Measurements from ENCODE around the gene MGAT3. TPM values are rescaled to one million over a fixed set of nuclear protein-coding genes. Genes with fewer than 3 reads are reported as not detected.
A peak's percentile ranks its signal among the peaks of the same experiment; 100 is the strongest.

Gene MGAT3
- total and polyA plus RNA-seq, 10 donors = 1.3 to 14.4 (median 9.1) TPM

DNA sequence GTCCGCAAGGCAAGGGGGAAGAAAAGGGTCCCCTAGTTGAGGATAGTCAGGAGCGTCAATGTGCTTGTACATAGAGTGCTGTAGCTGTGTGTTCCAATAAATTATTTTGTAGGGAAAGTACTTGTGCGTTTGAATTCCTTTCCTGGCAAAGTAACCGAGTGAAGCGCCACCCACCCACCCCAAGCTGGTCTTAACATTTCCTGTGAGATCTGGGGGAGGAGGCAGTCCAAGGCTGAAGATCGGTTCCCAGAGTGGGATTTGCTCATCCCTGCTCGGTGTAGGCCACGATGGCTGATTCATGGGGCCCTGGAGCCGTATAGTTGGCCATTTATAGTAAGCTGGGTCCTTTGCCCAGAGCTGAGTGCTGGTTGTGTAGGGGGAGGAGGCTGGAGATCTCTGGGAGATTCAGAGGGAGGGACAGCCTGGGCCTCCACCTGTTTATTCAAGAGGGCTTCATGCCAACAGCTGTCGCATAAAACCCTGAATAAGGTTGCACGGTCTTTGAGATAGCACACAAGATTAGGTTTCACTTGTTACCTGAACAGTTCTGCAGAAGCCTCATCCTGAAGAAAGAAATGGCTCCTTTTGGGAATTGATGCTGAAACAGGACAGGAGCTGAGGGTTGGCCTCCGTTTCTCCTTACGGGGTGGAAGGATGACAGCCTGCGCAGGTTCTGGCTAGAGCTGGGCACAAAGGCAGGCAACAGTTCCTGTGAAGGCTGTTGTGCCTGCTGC is 65.9 kb downstream of the MGAT3 start:
- H3K36me3 ChIP-seq = peaks cover 0 to 63% (median 43%) of the 10 kb centered on the region in 6 donors
- intact Hi-C loops (cut with DNase I; ENCODE audit: low total_unique reads) = no loop called here
- WGBS, 5 donors = 26 to 36% (median 30%) methylated on average over 14 of the region's 14 CpGs
- H3K9me3 ChIP-seq = no peaks in the 10 kb centered on the region
- H3K27me3 ChIP-seq (replicated peaks in 1 of 7) = no peaks in the 10 kb centered on the region
- H3K27ac ChIP-seq = peak overlapping the region; percentile 13 to 99 (median 79)
- TF ChIP-seq POLR2AphosphoS5 (IDR thresholded peaks at IDR 0.05) = peak in 1 of 3 donors; percentile 51
- TF ChIP-seq, protein P1, sequence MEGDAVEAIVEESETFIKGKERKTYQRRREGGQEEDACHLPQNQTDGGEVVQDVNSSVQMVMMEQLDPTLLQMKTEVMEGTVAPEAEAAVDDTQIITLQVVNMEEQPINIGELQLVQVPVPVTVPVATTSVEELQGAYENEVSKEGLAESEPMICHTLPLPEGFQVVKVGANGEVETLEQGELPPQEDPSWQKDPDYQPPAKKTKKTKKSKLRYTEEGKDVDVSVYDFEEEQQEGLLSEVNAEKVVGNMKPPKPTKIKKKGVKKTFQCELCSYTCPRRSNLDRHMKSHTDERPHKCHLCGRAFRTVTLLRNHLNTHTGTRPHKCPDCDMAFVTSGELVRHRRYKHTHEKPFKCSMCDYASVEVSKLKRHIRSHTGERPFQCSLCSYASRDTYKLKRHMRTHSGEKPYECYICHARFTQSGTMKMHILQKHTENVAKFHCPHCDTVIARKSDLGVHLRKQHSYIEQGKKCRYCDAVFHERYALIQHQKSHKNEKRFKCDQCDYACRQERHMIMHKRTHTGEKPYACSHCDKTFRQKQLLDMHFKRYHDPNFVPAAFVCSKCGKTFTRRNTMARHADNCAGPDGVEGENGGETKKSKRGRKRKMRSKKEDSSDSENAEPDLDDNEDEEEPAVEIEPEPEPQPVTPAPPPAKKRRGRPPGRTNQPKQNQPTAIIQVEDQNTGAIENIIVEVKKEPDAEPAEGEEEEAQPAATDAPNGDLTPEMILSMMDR (IDR thresholded peaks at IDR 0.05 in 8 of 11, conservative IDR thresholded peaks at IDR 0.05 in 3 of 11) = no peak
- peak; percentile 67 for DNase-seq
- peaks cover 57 to 88% (median 81%) of the 10 kb centered on the region in 6 donors for H3K4me1 ChIP-seq
- peak overlapping the region; percentile 30 to 100 (median 98) for H3K4me3 ChIP-seq

DNA sequence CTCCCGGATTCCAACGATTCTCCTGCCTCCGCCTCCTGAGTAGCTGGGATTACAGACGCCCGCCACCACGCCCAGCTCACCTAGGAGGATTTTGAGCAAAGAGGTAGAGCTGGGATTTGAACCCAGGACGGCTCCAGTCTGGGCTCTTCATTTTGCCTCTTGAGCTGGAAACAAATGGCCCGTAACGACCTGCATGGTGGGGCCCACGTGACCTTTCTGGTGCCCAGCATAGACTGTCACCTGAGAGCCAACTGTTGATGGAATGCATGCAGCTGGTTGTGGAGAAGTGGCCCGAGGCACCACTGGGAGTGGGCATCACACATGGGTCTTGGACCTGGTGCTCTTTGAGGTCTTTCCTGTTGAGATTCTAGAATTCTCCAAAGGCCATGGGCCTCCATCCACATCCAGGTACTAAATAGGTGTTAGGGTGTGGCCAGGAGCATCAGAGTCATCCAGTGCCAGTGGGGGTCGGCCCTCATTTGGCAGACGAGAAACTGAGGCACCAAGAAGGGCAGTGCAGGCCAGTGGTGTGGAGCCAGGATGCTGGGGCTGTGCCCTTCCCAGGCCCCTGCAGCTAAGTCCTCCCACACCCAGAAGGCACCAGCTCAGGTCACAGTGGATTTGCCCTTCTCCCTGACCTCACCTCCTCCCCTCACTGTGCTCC is 67.4 kb downstream of the MGAT3 start:
- peak overlapping the region in 2 of 8 donors; percentile 82 to 94 for H3K4me3 ChIP-seq
- H3K27ac ChIP-seq = peak overlapping the region in 6 of 8 donors; percentile 47 to 99 (median 86)
- H3K4me1 ChIP-seq = peaks cover 66 to 93% (median 87%) of the 10 kb centered on the region in 6 donors
- H3K9me3 ChIP-seq = no peaks in the 10 kb centered on the region
- H3K36me3 ChIP-seq = peaks cover 0 to 78% (median 48%) of the 10 kb centered on the region in 6 donors
- no peak for DNase-seq
- WGBS, 5 donors = 69 to 85% (median 76%) methylated on average over 11 to 13 of the region's 13 CpGs
- intact Hi-C loops (cut with DNase I; ENCODE audit: low total_unique reads) = no loop called here
- no peaks in the 10 kb centered on the region for H3K27me3 ChIP-seq (replicated peaks in 1 of 7)
- TF ChIP-seq POLR2AphosphoS5 (IDR thresholded peaks at IDR 0.05) (peak; percentile 24 to 61 (median 52)), POLR2A (IDR thresholded peaks at IDR 0.05) (no peak)
- TF ChIP-seq, protein P1 (IDR thresholded peaks at IDR 0.05 in 8 of 11, conservative IDR thresholded peaks at IDR 0.05 in 3 of 11) = no peak

DNA sequence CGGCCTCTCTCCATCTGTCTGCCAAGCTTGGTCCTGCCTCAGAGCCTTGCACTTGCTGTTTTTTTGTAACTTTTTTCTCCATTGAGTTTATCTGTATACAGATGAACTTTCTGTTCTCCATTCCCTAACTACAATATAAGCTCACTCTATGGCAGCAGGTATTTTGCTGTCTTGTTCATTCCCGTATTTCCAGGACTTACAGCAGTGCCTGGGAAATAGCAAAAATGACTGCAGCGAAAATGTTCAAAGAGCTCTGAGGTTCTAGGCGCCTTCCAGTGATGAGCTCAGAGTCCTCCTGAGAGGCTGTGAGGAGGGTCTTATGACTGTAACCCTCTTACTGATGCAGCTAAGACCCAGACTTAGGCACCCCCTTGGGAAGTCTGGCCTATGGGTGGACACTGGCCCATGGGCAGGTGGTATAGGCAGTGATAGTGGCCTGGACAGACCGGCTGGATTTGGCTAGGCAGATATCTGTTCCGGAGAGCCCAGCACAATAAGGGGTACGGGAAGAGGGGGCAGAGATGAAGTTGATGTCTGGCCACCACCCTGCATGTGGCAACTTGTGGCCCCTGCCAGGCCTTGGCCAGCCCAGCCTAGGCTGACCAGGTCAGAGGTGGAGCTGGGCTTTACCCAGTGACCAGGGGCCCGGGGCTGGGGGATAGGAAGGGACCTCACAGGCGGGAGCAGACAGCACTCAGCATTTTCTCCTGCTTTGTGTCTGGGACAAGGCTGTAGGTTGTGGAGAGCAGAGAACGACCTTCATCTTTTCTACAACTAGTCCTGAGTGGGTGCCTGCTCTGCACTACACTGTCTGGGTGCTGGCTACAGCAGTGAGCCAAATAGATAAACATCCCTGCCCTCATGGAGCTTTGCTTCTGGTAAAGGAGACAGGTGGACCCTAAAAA is 68.2 kb downstream of the MGAT3 start:
- H3K27me3 ChIP-seq (replicated peaks in 1 of 7) = no peaks in the 10 kb centered on the region
- H3K4me3 ChIP-seq = peak overlapping the region in 1 of 8 donors; percentile 82
- peaks cover 72 to 97% (median 91%) of the 10 kb centered on the region in 6 donors for H3K4me1 ChIP-seq
- no peak for DNase-seq
- H3K9me3 ChIP-seq = no peaks in the 10 kb centered on the region
- H3K27ac ChIP-seq = peak overlapping the region in 7 of 8 donors; percentile 15 to 99 (median 75)
- peak in 2 of 3 donors; percentile 42 to 53 for TF ChIP-seq POLR2AphosphoS5 (IDR thresholded peaks at IDR 0.05)
- TF ChIP-seq, protein P1 (IDR thresholded peaks at IDR 0.05 in 8 of 11, conservative IDR thresholded peaks at IDR 0.05 in 3 of 11) = no peak
- TF ChIP-seq POLR2A (IDR thresholded peaks at IDR 0.05) = no peak
- peaks cover 3 to 86% (median 55%) of the 10 kb centered on the region in 6 donors for H3K36me3 ChIP-seq
- 71 to 88% (median 79%) methylated on average over 10 of the region's 10 CpGs for WGBS, 5 donors
- intact Hi-C loops (cut with DNase I; ENCODE audit: low total_unique reads) = loop anchor here (5.0 kb wide), 1 partner anchor 33 kb away; no protein-coding TSS in a partner anchor

Data from spleen (tissue), 11 donors.